ENCODE measurements around the gene CES2.
"Not testable (repeated sequence)": the region's sequence is repeated elsewhere in the genome, so short reads cannot be mapped to it uniquely, and the experiment has no call there.

CES2 gene

DNA sequence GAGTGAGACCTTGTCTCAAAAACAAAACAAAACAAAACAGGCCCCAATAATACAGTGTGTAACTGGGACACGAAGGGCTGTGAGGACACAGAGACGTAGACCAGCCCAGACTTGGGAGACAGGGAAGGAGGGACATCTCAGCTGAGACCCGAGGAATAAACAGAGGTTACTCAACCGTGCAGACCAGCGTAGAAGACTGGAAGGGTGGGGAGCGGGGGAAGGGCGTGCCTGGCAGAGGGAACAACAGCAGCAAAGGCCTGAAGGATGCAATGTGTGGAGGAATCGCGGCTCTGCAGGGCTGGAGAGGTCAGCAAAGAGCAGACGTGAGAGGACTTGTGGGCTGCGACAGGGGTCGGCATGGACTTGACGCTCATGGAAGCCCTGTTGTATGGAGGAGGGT is 41.4 kb downstream of the CES2 start:
- no peaks in the 10 kb centered on the region for H3K9me3 Mint-ChIP-seq
- H3K4me3 Mint-ChIP-seq, result no peak overlapping the region
- H3K27me3 Mint-ChIP-seq (ENCODE audit: low read depth), result no peaks in the 10 kb centered on the region
- H3K27ac Mint-ChIP-seq, result peak overlapping the region; percentile 74
- peaks cover 4% of the 10 kb centered on the region for H3K36me3 Mint-ChIP-seq (ENCODE audit: low read depth)
- peaks cover 40% of the 10 kb centered on the region for H3K4me1 Mint-ChIP-seq (ENCODE audit: low read depth)

- peak overlapping the region; percentile 85 for H3K27ac Mint-ChIP-seq
- H3K4me3 Mint-ChIP-seq, result no peak overlapping the region
- peaks cover 4% of the 10 kb centered on the region for H3K36me3 Mint-ChIP-seq (ENCODE audit: low read depth)
- no peaks in the 10 kb centered on the region for H3K27me3 Mint-ChIP-seq (ENCODE audit: low read depth)
- peaks cover 46% of the 10 kb centered on the region for H3K4me1 Mint-ChIP-seq (ENCODE audit: low read depth)
- no peaks in the 10 kb centered on the region for H3K9me3 Mint-ChIP-seq
Measured at GRCh38 chr16:66977341-66978113, 42.2 kb downstream of the CES2 start.

DNA sequence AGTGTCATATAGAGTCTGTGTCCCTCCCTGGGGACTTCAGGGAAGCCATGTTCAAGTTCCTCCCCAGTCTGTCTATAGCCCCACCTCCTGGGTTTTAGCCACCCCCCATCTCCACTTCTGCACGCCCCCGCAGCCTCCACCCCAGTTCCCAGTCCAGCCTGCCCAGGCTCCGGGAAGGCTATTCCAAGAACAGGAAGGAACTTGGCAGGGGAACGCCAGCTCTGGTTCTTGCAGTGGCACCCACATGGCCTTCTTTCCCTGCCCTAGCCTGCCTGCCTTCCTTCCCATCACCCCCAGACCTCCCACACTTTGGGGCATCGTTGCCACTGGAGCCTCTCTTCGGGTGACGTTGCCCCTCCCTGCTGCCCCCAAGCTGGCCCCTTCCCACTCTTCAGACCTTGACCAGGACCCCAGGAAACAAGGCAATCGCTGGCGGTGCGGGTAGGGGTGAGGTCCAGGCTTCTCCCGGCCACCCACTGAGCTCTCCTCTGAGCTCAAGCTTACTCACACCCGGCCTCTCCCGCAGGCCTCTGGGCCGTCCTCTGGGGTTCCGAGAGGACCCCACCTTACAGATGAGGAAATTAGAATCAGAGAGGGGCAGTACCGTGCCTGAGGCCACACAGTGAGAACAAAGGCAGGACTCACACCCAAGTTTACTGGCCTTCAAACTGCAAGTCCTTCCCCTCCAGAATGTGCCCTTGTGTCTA is 43.8 kb downstream of the CES2 start:
- no peaks in the 10 kb centered on the region for H3K27me3 Mint-ChIP-seq (ENCODE audit: low read depth)
- H3K27ac Mint-ChIP-seq, result peak overlapping the region; percentile 15
- no peak overlapping the region for H3K4me3 Mint-ChIP-seq
- H3K9me3 Mint-ChIP-seq, result no peaks in the 10 kb centered on the region
- H3K4me1 Mint-ChIP-seq (ENCODE audit: low read depth), result peaks cover 56% of the 10 kb centered on the region
- H3K36me3 Mint-ChIP-seq (ENCODE audit: low read depth), result peaks cover 4% of the 10 kb centered on the region

GRCh38 chr16:66983033-66983432 is 47.7 kb downstream of the CES2 start:
- peaks cover 59% of the 10 kb centered on the region for H3K4me1 Mint-ChIP-seq (ENCODE audit: low read depth)
- no peak overlapping the region for H3K4me3 Mint-ChIP-seq
- peaks cover 4% of the 10 kb centered on the region for H3K9me3 Mint-ChIP-seq
- peak overlapping the region; percentile 94 for H3K27ac Mint-ChIP-seq
- H3K36me3 Mint-ChIP-seq (ENCODE audit: low read depth), result peaks cover 5% of the 10 kb centered on the region
- H3K27me3 Mint-ChIP-seq (ENCODE audit: low read depth), result no peaks in the 10 kb centered on the region

DNA sequence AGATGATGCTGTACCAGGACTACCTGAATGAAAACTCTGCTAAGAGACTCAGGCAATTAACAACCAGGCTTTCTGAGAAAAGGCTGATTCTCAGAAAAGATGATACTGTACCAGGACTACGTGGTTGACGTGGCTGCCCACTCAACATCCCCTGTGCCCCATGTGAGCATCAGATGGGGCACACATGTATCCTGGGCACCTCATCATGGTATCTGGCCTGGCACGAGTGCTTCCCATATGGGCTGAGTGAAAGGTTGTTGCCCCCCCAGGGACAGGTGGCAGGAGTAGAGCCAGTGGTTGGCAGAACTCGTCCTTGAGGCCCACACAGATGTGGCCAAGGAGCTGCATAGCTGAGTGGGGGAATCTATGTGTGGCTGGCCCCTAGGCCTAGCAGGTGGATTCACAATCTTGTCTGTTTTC is 49.6 kb downstream of the CES2 start:
- H3K4me3 Mint-ChIP-seq, result peak overlapping the region; percentile 22
- H3K27ac Mint-ChIP-seq, result peak overlapping the region; percentile 94
- H3K36me3 Mint-ChIP-seq (ENCODE audit: low read depth), result peaks cover 5% of the 10 kb centered on the region
- H3K27me3 Mint-ChIP-seq (ENCODE audit: low read depth), result no peaks in the 10 kb centered on the region
- peaks cover 4% of the 10 kb centered on the region for H3K9me3 Mint-ChIP-seq
- peaks cover 53% of the 10 kb centered on the region for H3K4me1 Mint-ChIP-seq (ENCODE audit: low read depth)

DNA sequence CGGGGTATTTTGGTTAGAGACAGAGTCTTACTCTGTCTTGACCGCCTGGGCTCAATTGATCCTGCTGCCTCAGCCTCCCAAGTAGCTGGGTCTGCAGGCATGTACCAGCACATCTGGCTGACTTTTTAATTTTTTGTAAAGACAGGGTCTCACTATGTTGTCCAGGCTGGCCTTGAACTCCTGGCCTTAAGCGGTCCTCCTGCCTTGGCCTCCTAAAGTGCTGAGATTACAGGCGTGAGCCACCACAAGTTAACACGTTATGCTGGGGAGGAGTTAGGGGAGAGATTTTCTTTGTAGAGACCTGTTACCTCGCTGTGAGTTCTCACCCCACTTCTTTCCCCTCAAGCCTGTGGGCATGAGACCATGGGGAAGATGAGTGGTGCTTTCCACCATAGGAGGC is 51.2 kb downstream of the CES2 start:
- H3K4me1 Mint-ChIP-seq (ENCODE audit: low read depth), result peaks cover 48% of the 10 kb centered on the region
- H3K4me3 Mint-ChIP-seq, result no peak overlapping the region
- peaks cover 5% of the 10 kb centered on the region for H3K36me3 Mint-ChIP-seq (ENCODE audit: low read depth)
- peaks cover 4% of the 10 kb centered on the region for H3K9me3 Mint-ChIP-seq
- peak overlapping the region; percentile 74 for H3K27ac Mint-ChIP-seq
- H3K27me3 Mint-ChIP-seq (ENCODE audit: low read depth), result no peaks in the 10 kb centered on the region

GRCh38 chr16:66988197-66988788 is 53.0 kb downstream of the CES2 start, which contains the start of gene CES4A:
Gene CES4A, plus strand, starts transcription at chr16:66988589. Its CDS starts 184 bp downstream, at chr16:66988773.
- Mint-ChIP-seq H3K27ac (peak within 1 kb of the TSS; percentile 81), H3K9me3 (peaks cover 4% of the 10 kb centered on the region), H3K4me3 (no peak within 1 kb of the TSS), H3K36me3 (ENCODE audit: low read depth) (peaks cover 5% of the 10 kb centered on the region), H3K4me1 (ENCODE audit: low read depth) (peaks cover 40% of the 10 kb centered on the region), H3K27me3 (ENCODE audit: low read depth) (no peaks in the 10 kb centered on the region)

DNA sequence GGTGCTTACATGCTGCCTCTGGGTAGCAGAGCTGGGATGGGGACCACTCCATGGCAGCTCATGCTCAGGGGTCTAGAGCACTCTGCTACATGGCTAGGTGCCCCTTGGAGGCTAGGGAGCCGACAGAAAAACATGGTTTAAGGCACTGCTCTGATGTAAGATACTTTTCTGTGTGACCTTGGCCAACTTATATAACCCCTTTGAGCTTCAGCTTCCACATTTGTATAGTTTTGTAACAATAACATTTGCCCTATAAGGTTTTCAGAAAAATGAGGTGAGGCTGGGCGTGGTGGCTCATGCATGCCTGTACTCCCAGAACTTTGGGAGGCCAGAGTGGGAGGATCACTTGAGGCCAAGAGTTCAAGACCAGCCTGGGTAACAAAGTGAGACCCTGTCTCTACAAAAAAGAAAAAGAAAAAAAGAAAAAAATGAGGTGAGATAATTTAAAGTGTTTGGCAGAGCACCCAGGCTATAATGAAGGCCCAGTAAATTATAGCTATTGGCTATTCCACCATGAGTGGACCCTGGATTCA is 56.3 kb downstream of the CES2 start:
- Mint-ChIP-seq H3K36me3 (ENCODE audit: low read depth) (peaks cover 3% of the 10 kb centered on the region), H3K4me1 (ENCODE audit: low read depth) (peaks cover 15% of the 10 kb centered on the region), H3K4me3 (no peak overlapping the region), H3K9me3 (peaks cover 4% of the 10 kb centered on the region), H3K27me3 (ENCODE audit: low read depth) (no peaks in the 10 kb centered on the region), H3K27ac (no peak overlapping the region)

DNA sequence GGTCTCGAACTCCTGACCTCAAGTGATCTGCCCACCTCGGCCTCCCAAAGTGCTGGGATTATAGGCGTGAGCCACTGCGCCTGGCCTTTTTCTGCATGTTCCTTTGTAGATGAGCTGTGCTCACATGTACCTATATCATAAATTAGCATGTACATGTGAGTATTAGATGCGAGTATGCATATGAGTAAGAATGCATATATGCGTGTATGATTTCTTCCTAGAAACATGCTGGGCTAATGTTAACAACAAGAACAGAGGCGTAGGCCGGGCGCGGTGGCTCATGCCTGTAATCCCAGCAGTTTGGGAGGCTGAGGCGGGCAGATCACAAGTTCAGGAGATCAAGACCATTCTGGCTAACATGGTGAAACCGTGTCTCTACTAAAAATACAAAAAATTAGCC is 58.2 kb downstream of the CES2 start:
- not testable (repeated sequence) for H3K4me1 Mint-ChIP-seq (ENCODE audit: low read depth); H3K9me3 Mint-ChIP-seq; H3K27ac Mint-ChIP-seq; H3K36me3 Mint-ChIP-seq (ENCODE audit: low read depth); H3K4me3 Mint-ChIP-seq; H3K27me3 Mint-ChIP-seq (ENCODE audit: low read depth)
